ENCODE data around the gene SPARC. TPM values are rescaled to one million over a fixed set of nuclear protein-coding genes. Genes with fewer than 3 reads are reported as not detected.

The SPARC gene
- total RNA-seq, 6 experiments from 2014 or later: 62.2 to 277 (median 109) TPM

GRCh38 chr5:151718153-151718552 is 31.4 kb upstream of the SPARC start:
- Histone ChIP-seq H3K27ac (peak overlapping the region in 1 of 3 donors; percentile 34), H3K4me3 (no peak overlapping the region), H3K4me1 (no peaks in the 10 kb centered on the region), H3K27me3 (no peaks in the 10 kb centered on the region), H3K36me3 (no peaks in the 10 kb centered on the region), H3K9me3 (no peaks in the 10 kb centered on the region)
- intact Hi-C loops (cut with DNase I): no loop called here
- WGBS (ENCODE audit: insufficient coverage, low coverage, low lambda C conversion rate, missing lambda C conversion rate): 76% methylated on average over 2 of the region's 2 CpGs
- DNase-seq: no peak
- TF ChIP-seq POLR2A (IDR thresholded peaks at IDR 0.05) (no peak), CTCF (IDR thresholded peaks at IDR 0.05) (no peak)
- no peak for ATAC-seq

- no peaks in the 10 kb centered on the region for H3K27me3 ChIP-seq
- no peaks in the 10 kb centered on the region for H3K4me1 ChIP-seq
- TF ChIP-seq POLR2A (IDR thresholded peaks at IDR 0.05): no peak
- no peak overlapping the region for H3K4me3 ChIP-seq
- DNase-seq (no peak), ATAC-seq (no peak)
- H3K36me3 ChIP-seq: no peaks in the 10 kb centered on the region
- intact Hi-C loops (cut with DNase I): no loop called here
- no peaks in the 10 kb centered on the region for H3K9me3 ChIP-seq
- WGBS (ENCODE audit: insufficient coverage, low coverage, low lambda C conversion rate, missing lambda C conversion rate): 71% methylated on average over 3 of the region's 3 CpGs
- no peak overlapping the region for H3K27ac ChIP-seq
These were observed 30.7 kb upstream of the SPARC start for GRCh38 chr5:151717416-151717815.

GRCh38 chr5:151709109-151709735 is 22.5 kb upstream of the SPARC start:
- H3K27me3 ChIP-seq: no peaks in the 10 kb centered on the region
- no peaks in the 10 kb centered on the region for H3K4me1 ChIP-seq
- TF ChIP-seq CTCF (IDR thresholded peaks at IDR 0.05): no peak
- no peak for TF ChIP-seq POLR2A (IDR thresholded peaks at IDR 0.05)
- H3K36me3 ChIP-seq: no peaks in the 10 kb centered on the region
- H3K27ac ChIP-seq: no peak overlapping the region
- H3K9me3 ChIP-seq: no peaks in the 10 kb centered on the region
- no peak for DNase-seq
- WGBS (ENCODE audit: insufficient coverage, low coverage, low lambda C conversion rate, missing lambda C conversion rate): 80% methylated on average over 8 of the region's 13 CpGs
- ATAC-seq: no peak
- H3K4me3 ChIP-seq: no peak overlapping the region
- intact Hi-C loops (cut with DNase I): no loop called here

- no peaks in the 10 kb centered on the region for H3K4me1 ChIP-seq
- no peak for DNase-seq
- no peaks in the 10 kb centered on the region for H3K36me3 ChIP-seq
- no peaks in the 10 kb centered on the region for H3K9me3 ChIP-seq
- intact Hi-C loops (cut with DNase I): no loop called here
- no peak overlapping the region for H3K4me3 ChIP-seq
- no peaks in the 10 kb centered on the region for H3K27me3 ChIP-seq
- peak; percentile 30 to 70 (median 50) for ATAC-seq
- no peak for TF ChIP-seq POLR2A (IDR thresholded peaks at IDR 0.05)
- no peak for TF ChIP-seq CTCF (IDR thresholded peaks at IDR 0.05)
- no peak overlapping the region for H3K27ac ChIP-seq
These were observed 21.4 kb upstream of the SPARC start for GRCh38 chr5:151708126-151708525.

- peak in 1 of 4 donors; percentile 42 for ATAC-seq
- Histone ChIP-seq H3K36me3 (no peaks in the 10 kb centered on the region), H3K4me3 (no peak overlapping the region), H3K27me3 (no peaks in the 10 kb centered on the region), H3K4me1 (no peaks in the 10 kb centered on the region), H3K9me3 (no peaks in the 10 kb centered on the region), H3K27ac (no peak overlapping the region)
- WGBS (ENCODE audit: insufficient coverage, low coverage, low lambda C conversion rate, missing lambda C conversion rate): 55% methylated on average over 2 of the region's 2 CpGs
- TF ChIP-seq CTCF (IDR thresholded peaks at IDR 0.05) (no peak), POLR2A (IDR thresholded peaks at IDR 0.05) (no peak)
- no peak for DNase-seq
- intact Hi-C loops (cut with DNase I): no loop called here
These were observed 20.9 kb upstream of the SPARC start for GRCh38 chr5:151707567-151707966.
